HepG2 (cell line): ENCODE measurements around the gene CNOT2. TPM values are rescaled to one million over a fixed set of nuclear protein-coding genes. Genes with fewer than 3 reads are reported as not detected.

ENCODE experiments used
- ATAC-seq: fragments of 200-7000 bp; cut with Tn5 transposase; 3 replicates; pipeline ENCODE4 v1.9.1; 2020; ENCODE audit warnings: mild to moderate bottlenecking, moderate library complexity
- BruUV-seq: library from RNA; stranded (reverse); fragments of 400-500 nt; replicated peaks from 2 replicates; lab custom pipeline; 2021; lab: Mats Ljungman, UMichigan
- CTCF ChIA-PET: fragments of 300-600 bp; formaldehyde crosslinking; extraction: SDS; loops from one replicate; lab custom pipeline; 2021; ENCODE audit warnings: low total read pairs, inconsistent platforms, low intra/inter-chr PET ratio; lab: Yijun Ruan, JAX
- POLR2A ChIA-PET: fragments of 350-600 bp; sonication (Branson Sonifier 250); formaldehyde crosslinking; loops from one replicate; lab custom pipeline; 2020; ENCODE audit warnings: antibody characterized with exemption, inconsistent platforms; lab: Yijun Ruan, JAX
- DNase-seq: peaks from one replicate; pipeline ENCODE4 v3.0.0-alpha.2; 2015; ENCODE audit warnings: low spot score
- FAIRE-seq: peaks from 3 replicates; lab custom pipeline; 2011; peaks lifted over from hg19 to GRCh38; lab: Jason Lieb, UNC
- H2AFZ ChIP-seq: one replicate; pipeline ENCODE4 v1.6.1; 2011; ENCODE audit warnings: low read length, inconsistent platforms
- H3K27ac ChIP-seq: fragments of 300-600 bp; 3 replicates; pipeline ENCODE4 v1.8.0; 2011; ENCODE audit warnings: mixed run types, mild to moderate bottlenecking, mixed read lengths, low read length, inconsistent platforms; ENCODE audit not compliant: insufficient read depth; ENCODE audit errors: extremely low read length
- H3K27me3 ChIP-seq, 2 experiments: fragments of 200-600 bp in 1 of 2; 2 replicates in 1 of 2; 3 replicates in 1 of 2; pipeline versions ENCODE4 v1.6.0 to v1.8.0; 2011; ENCODE audit warnings: low read length in 2 of 2, mild to moderate bottlenecking in 2 of 2, moderate library complexity in 2 of 2, inconsistent platforms in 1 of 2; ENCODE audit not compliant: insufficient read depth in 2 of 2, control insufficient read depth in 1 of 2
- H3K36me3 ChIP-seq, 2 experiments: fragments of 200-600 bp in 1 of 2; replicated peaks in 1 of 2; 2 replicates in 1 of 2; 3 replicates in 1 of 2; pipeline versions ENCODE4 v1.5.1 to v1.8.0; 2011; ENCODE audit warnings: low read length in 2 of 2, inconsistent platforms in 1 of 2; ENCODE audit not compliant: insufficient read depth in 2 of 2, control insufficient read depth in 1 of 2
- H3K4me1 ChIP-seq: 2 replicates; pipeline ENCODE4 v1.5.1; 2012; ENCODE audit warnings: low read length, inconsistent platforms; ENCODE audit not compliant: insufficient read depth
- H3K4me2 ChIP-seq: 2 replicates; pipeline ENCODE4 v1.6.0; 2011; ENCODE audit warnings: low read depth, low read length, inconsistent platforms
- H3K4me3 ChIP-seq, 3 experiments: fragments of 200-600 bp in 1 of 3; sonication (generic), shearing (Covaris generic) in 1 of 3; replicated peaks in 1 of 3; 2 replicates each; pipeline ENCODE4 v1.5.1; 2011 to 2016; ENCODE audit warnings: low read length in 3 of 3, inconsistent platforms in 2 of 3, low read depth in 2 of 3, mild to moderate bottlenecking in 2 of 3, control low read depth in 1 of 3, mixed read lengths in 1 of 3; ENCODE audit not compliant: insufficient read depth in 1 of 3
- H3K79me2 ChIP-seq: one replicate; pipeline ENCODE4 v1.6.1; 2011; ENCODE audit warnings: low read length, inconsistent platforms; ENCODE audit not compliant: insufficient read depth
- H3K9ac ChIP-seq: 2 replicates; pipeline ENCODE4 v1.6.0; 2011; ENCODE audit warnings: mild to moderate bottlenecking, low read depth, low read length, inconsistent platforms; ENCODE audit not compliant: insufficient read depth
- H3K9me3 ChIP-seq: 2 replicates; pipeline ENCODE4 v1.5.1; 2012; ENCODE audit warnings: mild to moderate bottlenecking, low read length
- H4K20me1 ChIP-seq: 2 replicates; pipeline ENCODE4 v1.6.0; 2011; ENCODE audit warnings: inconsistent platforms, mild to moderate bottlenecking, low read length, moderate library complexity; ENCODE audit not compliant: insufficient read depth
- AGO2 ChIP-seq: fragments of 200-400 bp; formaldehyde crosslinking; optimal IDR thresholded peaks from 2 replicates; pipeline ENCODE3; 2017; ENCODE audit warnings: mild to moderate bottlenecking, low read depth, low read length, moderate library complexity
- HOXD1 ChIP-seq: sonication (generic); formaldehyde crosslinking; IDR thresholded peaks from 2 replicates; pipeline ENCODE4 v1.5.0; 2020; ENCODE audit warnings: missing genetic modification reagents
- LCORL ChIP-seq, 2 experiments: fragments of 450-650 bp in 1 of 2; sonication (generic) in 1 of 2; formaldehyde crosslinking in 1 of 2; IDR thresholded peaks; 2 replicates each; pipeline versions ENCODE4 v1.5.0 to v1.6.1; 2017 to 2020; ENCODE audit warnings: antibody characterized with exemption in 1 of 2, missing genetic modification reagents in 1 of 2
- NR2C2 ChIP-seq: sonication (generic); formaldehyde crosslinking; IDR thresholded peaks from 2 replicates; pipeline ENCODE4 v1.4.0; 2020; ENCODE audit warnings: missing genetic modification reagents, mild to moderate bottlenecking, moderate library complexity, borderline replicate concordance
- SIX1 ChIP-seq: sonication (generic); formaldehyde crosslinking; IDR thresholded peaks from 2 replicates; pipeline ENCODE4 v1.4.0; 2020; ENCODE audit warnings: missing genetic modification reagents, borderline replicate concordance
- WGBS: methylation state at CpG from one replicate; pipeline ENCODE4 v1.1.6; 2017; ENCODE audit warnings: low lambda C conversion rate; 5-methylcytosine and 5-hydroxymethylcytosine counted together
- in situ Hi-C: cut with HindIII; loops from 2 replicates; pipeline ENCODE4 v1.10.0; 2017; ENCODE audit warnings: low pct_unique_long_range_greater_than_20kb; ENCODE audit not compliant: extremely low pct_ligation_motif_present
- intact Hi-C: fragments of 100-400 bp; cut with micrococcal nuclease; formaldehyde crosslinking; loops from one replicate; pipeline ENCODE4 v1.10.0; 2022; ENCODE audit not compliant: unreplicated experiment
- polyA plus RNA-seq, 8 experiments: library from polyadenylated mRNA; depleted of rRNA in 3 of 8; stranded (reverse) in 7 of 8; unstranded in 1 of 8; fragments of >200 nt; fragmentation: Illumina TruSeq in 4 of 8; extraction: Trizol in 4 of 8; gene quantifications; 2 replicates each; pipeline versions ENCODE4 v1.2.1 to v1.2.3, GENCODE V29; 2011 to 2016; ENCODE audit warnings: low read depth in 4 of 8, missing spikeins in 1 of 8, mixed read lengths in 1 of 8; ENCODE audit not compliant: insufficient read depth in 1 of 8
- total RNA-seq, 5 experiments: library from RNA; depleted of rRNA; stranded (reverse); fragments of >200 nt; fragmentation: Illumina TruSeq; extraction: Trizol; gene quantifications; 2 replicates each; pipeline ENCODE4 v1.2.3, GENCODE V29; 2016; ENCODE audit warnings: low read depth in 1 of 5

CNOT2 gene
- total and polyA plus RNA-seq, 2 of the 13 experiments (the other 11 are each of a cell fraction or from before 2014, with no cell fraction given) = 54.5 to 76.6 TPM

DNA sequence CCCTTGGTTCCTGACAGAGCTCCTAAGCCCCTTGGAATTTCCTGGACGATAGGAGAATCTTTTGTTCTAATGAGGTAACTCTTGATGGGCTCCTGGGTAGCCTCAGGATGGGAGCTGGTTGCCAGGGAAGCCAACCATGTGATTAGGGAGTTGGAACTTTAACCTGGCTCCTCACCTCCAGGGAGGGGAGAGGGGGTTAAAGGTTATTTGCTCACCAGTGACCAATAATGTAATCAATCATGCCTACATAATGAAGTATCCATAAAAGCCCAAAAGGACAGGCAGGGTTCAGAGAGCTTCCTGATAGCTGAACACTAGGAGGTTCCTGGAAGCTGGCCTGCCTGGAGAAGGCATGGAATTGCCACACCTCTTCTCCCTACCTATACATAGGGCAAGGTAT, 6.2 kb upstream of the CNOT2 start:
- in situ Hi-C loops = no loop called here
- Histone ChIP-seq H3K27me3 (no peaks in the 10 kb centered on the region), H3K9me3 (no peaks in the 10 kb centered on the region), H2AFZ (no peak overlapping the region), H3K4me2 (no peak overlapping the region), H3K4me1 (peaks cover 15% of the 10 kb centered on the region), H3K79me2 (peaks cover 9% of the 10 kb centered on the region), H3K9ac (no peak overlapping the region)
- 80% methylated on average over 1 of the region's 1 CpG for WGBS
- ChIA-PET CTCF (no interaction called here), POLR2A (no interaction called here)
- no peak for DNase-seq
- peak; percentile 65 for ATAC-seq
- no TSS peak for BruUV-seq
- TF ChIP-seq AGO2 (no peak), NR2C2 (CRISPR knock-in tag) (0 out of 2 replicates have a peak, but pooled peaks have one; percentile 38), SIX1 (CRISPR knock-in tag) (no peak)
- TF ChIP-seq, all 625 proteins: peak for 1
- intact Hi-C loops = no loop called here
- Histone ChIP-seq H3K36me3 (peaks cover 0 to 12% of the 10 kb centered on the region in 2 experiments; a peak in 1 of 5 replicates), H3K27ac (no peak overlapping the region), H3K4me3 (no peak overlapping the region), H4K20me1 (no peaks in the 10 kb centered on the region)
- no peak for FAIRE-seq

DNA sequence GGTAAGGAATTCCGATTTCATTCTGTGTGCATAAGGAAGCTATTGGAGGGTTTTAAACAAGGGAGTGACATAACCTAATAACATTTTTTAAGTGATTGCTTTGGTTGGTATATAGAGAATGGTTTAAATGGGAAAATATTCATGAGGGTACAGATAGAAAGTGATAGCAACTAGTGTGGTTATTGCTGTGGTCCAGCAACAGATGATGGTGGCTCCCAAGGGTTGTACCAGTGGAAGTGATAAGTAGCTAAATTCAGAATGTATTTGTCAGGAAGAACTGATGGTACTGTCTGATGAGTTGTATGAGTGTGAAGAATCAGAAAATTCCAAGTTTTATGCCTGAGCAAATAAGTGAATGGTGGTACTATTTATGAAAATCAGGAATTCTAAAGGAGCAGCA, 2.6 kb upstream of the CNOT2 start:
- Histone ChIP-seq H3K4me3 (no peak overlapping the region), H4K20me1 (peaks cover 14% of the 10 kb centered on the region; the same call in 1 of the 2 replicates), H3K4me1 (peaks cover 28% of the 10 kb centered on the region), H3K27me3 (no peaks in the 10 kb centered on the region; a peak in 1 of 5 replicates), H2AFZ (no peak overlapping the region), H3K79me2 (peaks cover 35% of the 10 kb centered on the region), H3K36me3 (peaks cover 0 to 12% of the 10 kb centered on the region in 2 experiments; a peak in 1 of 5 replicates), H3K4me2 (no peak overlapping the region), H3K9ac (no peak overlapping the region), H3K27ac (no peak overlapping the region), H3K9me3 (no peaks in the 10 kb centered on the region)
- no peak for DNase-seq
- intact Hi-C loops = loop anchor here (5.0 to 10.0 kb wide), 3 partner anchors 94 to 338 kb away; partner anchors contain the start of gene KCNMB4
- ATAC-seq = no peak
- WGBS = 100% methylated on average over 1 of the region's 1 CpG
- ChIA-PET CTCF (no interaction called here), POLR2A (no interaction called here)
- BruUV-seq = no TSS peak
- FAIRE-seq = no peak
- in situ Hi-C loops = loop anchor here (5.0 kb wide), 1 partner anchor 127 kb away; the partner anchor contains the start of gene KCNMB4
- TF ChIP-seq LCORL (IDR thresholded peaks at IDR 0.05) = no peak
- no peak for TF ChIP-seq LCORL (CRISPR knock-in tag; IDR thresholded peaks at IDR 0.05)
- TF ChIP-seq HOXD1 (CRISPR knock-in tag) = no peak
